Neutrophil (primary cell): ENCODE measurements around the gene HAO1.

Experiments
- H3K27ac ChIP-seq: fragments of 200-600 bp; sonication (generic); 2 replicates; pipeline ENCODE4 v1.5.1; 2016; ENCODE audit warnings: mild to moderate bottlenecking, moderate library complexity
- H3K27me3 ChIP-seq: fragments of 200-600 bp; sonication (generic); 2 replicates; pipeline ENCODE4 v1.6.0; 2016; ENCODE audit warnings: mild to moderate bottlenecking
- H3K36me3 ChIP-seq: fragments of 200-600 bp; sonication (generic); 2 replicates; pipeline ENCODE4 v1.5.1; 2017
- H3K4me1 ChIP-seq, 2 experiments: fragments of 200-600 bp in 1 of 2; sonication (generic) in 1 of 2; 1 replicate in 1 of 2; 2 replicates in 1 of 2; pipeline versions ENCODE4 v1.5.1 to v1.6.1; 2013 to 2016; ENCODE audit warnings: low read depth in 1 of 2, low read length in 1 of 2, mild to moderate bottlenecking in 1 of 2, moderate library complexity in 1 of 2; ENCODE audit not compliant: control insufficient read depth in 1 of 2, insufficient read depth in 1 of 2
- H3K4me3 ChIP-seq, 2 experiments: fragments of 200-600 bp in 1 of 2; sonication (generic) in 1 of 2; 1 replicate in 1 of 2; 2 replicates in 1 of 2; pipeline ENCODE4 v1.5.1; 2013 to 2016; ENCODE audit warnings: low read depth in 1 of 2, low read length in 1 of 2, mild to moderate bottlenecking in 1 of 2, moderate library complexity in 1 of 2
- H3K9me3 ChIP-seq: fragments of 200-600 bp; sonication (generic); 2 replicates; pipeline ENCODE4 v1.5.1; 2016
- CTCF ChIP-seq: fragments of 200-600 bp; sonication (generic); IDR thresholded peaks from 2 replicates; pipeline ENCODE4 v1.5.1; 2016; ENCODE audit warnings: antibody characterized with exemption

HAO1 gene

GRCh38 chr20:7926767-7927166 lies 13.5 kb downstream of the HAO1 start:
- Histone ChIP-seq H3K27ac (no peak overlapping the region), H3K4me1 (peaks cover 2 to 9% of the 10 kb centered on the region in 2 experiments), H3K27me3 (peaks cover 9% of the 10 kb centered on the region), H3K4me3 (no peak overlapping the region), H3K9me3 (no peaks in the 10 kb centered on the region), H3K36me3 (no peaks in the 10 kb centered on the region)
- no peak for TF ChIP-seq CTCF

- Histone ChIP-seq H3K4me1 (peaks cover 2 to 9% of the 10 kb centered on the region in 2 experiments), H3K27ac (no peak overlapping the region), H3K4me3 (no peak overlapping the region), H3K27me3 (peaks cover 9% of the 10 kb centered on the region), H3K9me3 (no peaks in the 10 kb centered on the region), H3K36me3 (no peaks in the 10 kb centered on the region)
- no peak for TF ChIP-seq CTCF
These were observed 13.9 kb downstream of the HAO1 start for GRCh38 chr20:7926323-7926722.

GRCh38 chr20:7924692-7925091 lies 15.6 kb downstream of the HAO1 start:
- Histone ChIP-seq H3K4me1 (peaks cover 2 to 9% of the 10 kb centered on the region in 2 experiments), H3K4me3 (no peak overlapping the region), H3K27me3 (peaks cover 9% of the 10 kb centered on the region), H3K27ac (no peak overlapping the region), H3K9me3 (no peaks in the 10 kb centered on the region), H3K36me3 (no peaks in the 10 kb centered on the region)
- TF ChIP-seq CTCF: no peak

GRCh38 chr20:7916648-7917047 lies 23.6 kb downstream of the HAO1 start:
- Histone ChIP-seq H3K27me3 (no peaks in the 10 kb centered on the region), H3K9me3 (no peaks in the 10 kb centered on the region), H3K4me3 (no peak overlapping the region), H3K4me1 (no peaks in the 10 kb centered on the region), H3K27ac (no peak overlapping the region), H3K36me3 (no peaks in the 10 kb centered on the region)
- TF ChIP-seq CTCF: no peak

GRCh38 chr20:7912551-7912950 lies 27.7 kb downstream of the HAO1 start:
- H3K9me3 ChIP-seq: no peaks in the 10 kb centered on the region
- H3K27ac ChIP-seq: no peak overlapping the region
- TF ChIP-seq CTCF: no peak
- H3K4me1 ChIP-seq: no peaks in the 10 kb centered on the region
- H3K36me3 ChIP-seq: no peaks in the 10 kb centered on the region
- H3K27me3 ChIP-seq: no peaks in the 10 kb centered on the region
- H3K4me3 ChIP-seq: no peak overlapping the region
